Measurements from ENCODE around the gene CDKAL1.

- no peak for TF ChIP-seq POLR2AphosphoS5 (IDR thresholded peaks at IDR 0.05)
- TF ChIP-seq CTCF (IDR thresholded peaks at IDR 0.05): no peak
Measured at GRCh38 chr6:21005816-21006570, 471.7 kb downstream of the CDKAL1 start.

All from prostate gland (tissue), 2 donors.